ENCODE results near the gene SLC3A2. TPM values are rescaled to one million over a fixed set of nuclear protein-coding genes. Genes with fewer than 3 reads are reported as not detected.

SLC3A2 gene
- total RNA-seq, 1 donor from 2014 or later = 195 TPM

- peak; percentile 68 for DNase-seq (ENCODE audit: low read depth)
Observed at GRCh38 chr11:62880231-62880802, 379 bp upstream of the SLC3A2 start.

GRCh38 chr11:62881579-62882430, 1.1 kb downstream of the SLC3A2 start:
- DNase-seq (ENCODE audit: low read depth) = peak; percentile 96

- DNase-seq (ENCODE audit: low read depth) = no peak
Observed at GRCh38 chr11:62882431-62882749, 1.7 kb downstream of the SLC3A2 start.

GRCh38 chr11:62882788-62883501, 2.2 kb downstream of the SLC3A2 start:
- DNase-seq (ENCODE audit: low read depth) = no peak

DNA sequence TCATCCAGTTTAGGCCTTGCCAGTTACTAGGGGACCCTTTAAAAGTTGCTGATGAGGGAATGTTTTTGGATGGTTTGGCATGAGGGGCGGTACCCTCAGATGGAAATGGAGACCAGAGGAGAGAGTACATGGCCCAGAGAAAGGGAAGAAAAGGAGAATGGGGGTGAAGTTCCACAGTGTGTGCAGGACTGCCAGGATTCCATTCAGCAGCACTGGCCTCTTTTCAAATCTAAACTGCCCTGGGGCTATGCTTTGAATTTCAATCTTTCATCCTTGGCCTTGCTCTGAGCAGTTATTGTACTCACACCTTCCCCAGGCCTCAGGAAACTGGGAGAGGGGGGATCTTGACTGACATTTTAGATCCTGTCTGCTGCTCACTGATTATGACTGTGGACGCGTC, 3.0 kb downstream of the SLC3A2 start:
- DNase-seq (ENCODE audit: low read depth) = no peak

GRCh38 chr11:62885137-62885750, 4.5 kb downstream of the SLC3A2 start:
- no peak for DNase-seq (ENCODE audit: low read depth)

- no peak for DNase-seq (ENCODE audit: low read depth)
Observed at GRCh38 chr11:62888406-62888805, 7.7 kb downstream of the SLC3A2 start.

DNA sequence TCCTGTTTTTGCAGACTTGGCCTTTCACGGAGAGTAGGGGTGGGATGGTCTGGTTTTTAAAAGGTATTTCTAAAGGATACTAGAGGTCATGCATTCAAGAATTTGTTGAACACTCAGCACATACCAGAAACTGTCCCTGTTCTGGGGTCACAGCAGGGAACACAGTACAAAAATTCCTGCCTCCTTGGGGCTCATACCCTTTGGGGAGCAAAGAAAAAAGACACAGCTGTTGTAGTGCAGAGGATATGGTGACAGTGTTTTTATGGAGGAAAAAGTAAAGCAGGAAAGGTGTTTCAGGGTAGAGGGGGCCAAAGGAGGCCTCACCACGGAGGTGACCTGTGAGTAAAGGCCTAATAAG, 8.4 kb downstream of the SLC3A2 start:
- no peak for DNase-seq (ENCODE audit: low read depth)

DNA sequence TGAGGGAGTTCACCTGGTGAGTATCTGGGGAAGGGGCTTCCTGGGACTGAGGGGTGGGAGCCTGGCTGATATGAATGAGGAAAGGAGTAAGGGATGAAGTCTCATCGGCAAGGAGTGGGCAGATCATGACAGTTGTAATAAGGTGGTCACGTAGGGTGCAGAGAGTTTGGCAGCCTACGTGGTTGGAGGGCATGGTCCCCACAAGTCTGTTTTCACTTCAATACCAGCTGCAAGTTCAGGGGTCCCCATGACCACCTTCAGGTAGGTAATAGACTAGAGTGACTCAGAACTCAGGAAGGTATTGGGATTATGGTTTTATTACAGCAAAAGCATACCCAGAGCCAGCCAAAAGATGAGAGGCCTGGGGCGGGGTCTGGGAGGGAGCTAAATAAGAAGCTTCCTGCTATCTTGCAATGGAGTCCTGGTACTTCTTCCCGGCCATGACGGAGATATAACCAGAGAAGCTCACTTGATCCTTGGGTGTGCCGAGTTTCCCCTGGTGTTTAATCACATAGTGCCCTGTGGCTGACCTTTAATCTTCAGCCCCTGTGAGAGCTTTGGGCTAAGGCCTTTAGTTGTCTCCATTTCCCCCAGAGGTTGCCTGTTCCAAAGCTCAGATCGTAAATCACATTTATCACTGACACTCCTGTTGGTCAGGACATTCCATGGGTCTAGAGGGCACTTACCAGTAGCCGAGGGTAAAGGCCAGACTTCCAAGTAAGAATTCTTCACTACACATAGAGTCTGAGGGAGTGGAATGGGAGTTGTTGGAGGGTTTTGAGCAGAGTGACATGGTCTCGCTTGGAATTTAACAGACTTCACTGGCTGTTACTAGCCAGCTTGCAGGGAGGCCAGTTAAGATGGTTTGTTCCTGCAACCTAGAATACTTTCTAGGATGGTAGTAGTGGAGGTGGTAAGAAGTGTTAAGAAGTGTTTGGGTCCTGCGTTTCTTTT, 9.1 kb downstream of the SLC3A2 start:
- DNase-seq (ENCODE audit: low read depth) = peak; percentile 37

GRCh38 chr11:62892077-62892922, 11.6 kb downstream of the SLC3A2 start:
- DNase-seq (ENCODE audit: low read depth) = no peak

GRCh38 chr11:62895501-62895900, 14.8 kb downstream of the SLC3A2 start:
- DNase-seq (ENCODE audit: low read depth) = no peak

GRCh38 chr11:62896049-62896448, 15.4 kb downstream of the SLC3A2 start:
- no peak for DNase-seq (ENCODE audit: low read depth)

- no peak for DNase-seq (ENCODE audit: low read depth)
Observed at GRCh38 chr11:62897311-62897710, 16.6 kb downstream of the SLC3A2 start.

DNA sequence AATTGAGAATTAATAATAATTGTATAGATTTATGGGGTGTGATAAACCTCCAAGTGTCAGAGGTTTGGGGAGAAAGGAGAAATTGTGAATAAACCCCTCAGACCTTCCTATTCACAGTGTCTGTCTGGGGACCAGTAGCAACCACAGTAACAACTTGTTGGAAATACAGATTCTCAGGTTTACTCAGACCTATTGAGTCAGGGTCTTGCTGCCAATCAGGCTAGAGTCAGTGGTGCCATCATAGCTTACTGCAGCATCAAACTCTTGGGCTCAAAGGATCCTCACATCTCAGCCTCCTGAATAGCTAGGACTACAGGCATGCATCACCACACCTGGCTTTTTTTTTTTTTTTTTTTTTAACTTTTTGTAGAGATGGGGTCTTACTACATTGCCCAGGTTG, 17.3 kb downstream of the SLC3A2 start:
- no peak for DNase-seq (ENCODE audit: low read depth)

- DNase-seq (ENCODE audit: low read depth) = no peak
Observed at GRCh38 chr11:62902932-62903331, 22.2 kb downstream of the SLC3A2 start.

DNA sequence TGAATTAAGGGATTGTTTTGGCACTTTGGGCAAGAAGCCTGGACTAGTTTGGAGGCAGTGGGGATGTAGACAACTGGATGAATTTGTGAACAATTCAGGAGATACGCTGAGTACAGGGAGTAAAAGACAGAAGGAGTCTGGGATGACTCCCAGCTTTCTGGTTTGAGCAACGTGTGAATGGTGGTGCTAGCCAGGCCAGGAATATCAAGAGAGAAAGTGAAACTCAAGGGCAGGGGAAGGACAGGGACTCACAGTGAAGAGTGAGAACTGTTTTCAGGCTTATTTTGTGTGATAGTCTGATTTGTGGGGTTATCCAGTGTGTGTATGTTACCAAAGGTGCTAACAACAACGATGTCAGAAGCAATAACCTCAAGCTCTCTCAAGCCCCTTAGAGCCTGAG, 24.6 kb downstream of the SLC3A2 start:
- no peak for DNase-seq (ENCODE audit: low read depth)

- peak; percentile 86 for DNase-seq (ENCODE audit: low read depth)
Observed at GRCh38 chr11:62905927-62906531, 25.3 kb downstream of the SLC3A2 start.

- DNase-seq (ENCODE audit: low read depth) = no peak
Observed at GRCh38 chr11:62908468-62909072, 27.9 kb downstream of the SLC3A2 start.
